HL-60/S4 (cell line): ENCODE results near the gene ELANE.
"Not testable (repeated sequence)": the region's sequence is repeated elsewhere in the genome, so short reads cannot be mapped to it uniquely, and the experiment has no call there.

ENCODE experiments used
- in situ Hi-C: fragments of 300-500 bp; cut with MboI; formaldehyde crosslinking; loops from 2 replicates; pipeline ENCODE4 v1.14.3; 2022; ENCODE audit warnings: low sequenced_read_pairs

ELANE gene

GRCh38 chr19:813219-814151, 38.6 kb upstream of the ELANE start:
- in situ Hi-C loops, result no loop called here

DNA sequence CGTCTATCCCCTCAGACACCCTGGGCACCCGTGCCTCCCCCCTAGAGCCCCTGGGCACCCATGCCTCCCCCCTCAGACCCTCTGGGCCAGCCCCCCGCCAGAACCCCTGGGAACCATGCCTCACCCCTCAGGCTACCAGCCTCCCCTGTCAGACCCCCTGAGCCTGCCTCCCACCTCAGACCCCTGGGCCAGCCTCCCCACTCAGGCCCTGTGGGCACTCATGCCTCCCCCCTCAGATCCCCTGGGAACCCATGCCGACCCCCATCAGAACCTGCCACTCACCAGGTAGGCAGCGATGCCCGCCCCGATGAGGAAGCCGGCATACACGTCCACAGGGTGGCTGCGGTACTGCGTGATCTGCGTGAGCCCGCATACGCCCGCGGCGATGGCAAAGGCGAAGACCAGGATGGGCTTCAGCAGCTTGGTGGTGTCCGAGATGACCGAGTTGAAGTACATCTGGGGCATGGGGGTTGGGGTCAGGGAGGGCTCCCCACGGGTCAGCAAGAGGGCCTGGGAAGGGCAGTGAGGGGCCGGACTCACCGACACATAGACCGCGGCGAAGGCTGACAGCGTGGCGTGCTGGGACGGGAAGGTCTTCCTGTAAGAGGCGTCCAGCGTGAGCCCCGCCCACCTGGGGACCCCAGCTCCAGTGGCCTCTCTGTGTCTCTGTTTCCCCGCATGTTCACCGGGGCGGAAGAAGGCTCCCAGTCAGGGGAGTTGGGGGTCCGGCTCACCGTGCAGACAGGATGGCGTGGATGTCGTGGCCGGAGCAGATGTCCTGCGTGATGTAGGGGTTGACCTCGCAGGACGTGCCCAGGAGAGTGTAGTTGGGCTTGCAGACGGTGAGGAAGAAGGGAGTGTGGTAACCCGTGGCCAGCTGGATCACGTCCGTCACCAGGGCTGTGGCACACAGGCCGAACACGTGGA, 37.7 kb upstream of the ELANE start:
- in situ Hi-C loops, result no loop called here

DNA sequence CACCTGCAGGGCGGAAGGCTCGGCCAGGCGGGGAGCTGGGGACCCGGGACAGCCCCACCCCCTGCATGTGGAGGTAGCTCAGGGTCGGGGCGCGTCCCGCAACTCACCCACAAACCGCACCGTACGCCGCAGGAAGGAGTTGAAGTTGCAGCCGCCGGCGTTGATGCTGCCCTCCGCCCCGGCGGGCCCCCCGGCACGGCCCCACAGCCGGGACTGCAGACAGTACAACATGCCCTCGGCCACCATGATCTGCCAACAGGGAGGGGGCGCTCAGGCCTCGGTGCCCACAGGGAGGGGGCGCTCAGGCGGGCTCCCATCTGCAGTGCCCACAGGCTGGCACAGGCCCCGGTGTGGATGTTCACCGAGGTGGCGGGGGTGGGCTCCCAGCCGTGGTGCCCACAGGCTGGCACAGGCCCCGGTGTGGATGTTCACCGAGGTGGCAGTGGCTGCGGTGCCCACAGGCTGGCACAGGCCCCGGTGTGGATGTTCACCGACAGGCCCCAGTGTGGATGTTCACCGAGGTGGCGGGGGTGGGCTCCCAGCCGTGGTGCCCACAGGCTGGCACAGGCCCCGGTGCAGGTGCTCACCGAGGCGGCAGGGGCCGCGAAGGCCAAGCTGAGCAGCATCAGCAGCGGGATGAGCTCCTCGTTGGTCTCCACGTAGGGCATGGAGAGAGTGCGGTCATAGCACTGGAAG, 36.9 kb upstream of the ELANE start:
- in situ Hi-C loops, result no loop called here

DNA sequence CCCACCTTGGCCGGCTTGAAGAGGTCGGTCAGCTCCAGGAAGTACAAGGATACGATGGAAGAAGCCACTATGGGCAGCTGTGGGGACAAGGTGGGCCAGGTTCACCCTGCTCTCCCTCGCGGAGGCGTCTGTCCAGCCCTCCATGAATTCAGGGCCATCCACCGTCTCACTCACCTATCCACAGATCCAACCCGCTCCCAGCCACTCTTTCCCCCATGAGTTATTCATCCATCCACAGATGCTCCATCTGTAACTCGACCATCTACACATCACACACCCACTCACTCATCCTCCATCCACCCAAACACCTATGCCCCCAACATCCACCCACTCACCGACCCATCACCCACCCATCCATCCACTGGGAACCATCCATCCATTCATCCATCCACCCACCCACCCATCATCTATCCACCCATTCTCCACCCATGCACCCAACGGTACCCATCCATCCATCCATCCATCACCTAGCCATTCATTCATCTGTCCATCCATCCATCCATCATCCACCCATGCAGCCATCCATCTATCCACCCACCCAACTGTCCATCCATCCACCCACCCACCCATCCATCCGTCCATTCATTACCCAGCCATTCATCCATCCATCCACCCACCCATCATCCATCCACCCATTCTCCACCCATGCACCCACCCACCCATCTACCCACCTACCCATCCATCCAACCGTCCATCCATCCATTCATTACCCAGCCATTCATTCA, 36.2 kb upstream of the ELANE start:
- in situ Hi-C loops, result no loop called here

DNA sequence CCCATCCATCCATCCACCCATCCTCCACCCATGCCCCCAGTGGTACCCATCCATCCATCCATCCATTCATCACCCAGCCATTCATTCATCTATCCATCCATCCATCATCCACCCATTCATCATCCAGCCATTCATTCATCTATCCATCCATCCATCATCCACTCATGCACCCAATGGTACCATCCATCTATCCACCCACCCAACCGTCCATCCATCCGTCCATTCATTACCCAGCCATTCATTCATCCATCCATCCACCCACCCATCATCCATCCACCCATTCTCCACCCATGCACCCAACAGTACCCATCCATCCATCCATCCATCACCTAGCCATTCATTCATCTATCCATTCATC, 35.6 kb upstream of the ELANE start:
- in situ Hi-C loops, result no loop called here

DNA sequence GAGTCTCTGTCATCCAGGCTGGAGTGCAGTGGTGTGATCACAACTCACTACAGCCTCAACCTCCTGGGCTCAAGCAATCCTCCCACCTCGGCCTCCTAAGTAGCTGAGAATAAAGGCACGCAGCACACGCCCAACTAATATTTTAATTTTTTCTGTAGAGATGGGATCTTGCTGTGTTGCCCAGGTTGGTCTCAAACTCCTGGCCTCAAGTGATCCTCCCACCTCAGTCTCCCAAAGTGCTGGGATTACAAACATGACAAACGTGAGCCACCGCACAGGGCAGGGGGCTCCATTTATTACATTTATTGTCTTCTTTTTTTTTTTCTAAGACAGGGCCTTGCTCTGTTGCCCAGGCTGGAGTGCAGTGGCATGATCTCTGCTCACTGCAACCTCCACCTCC, 31.9 kb upstream of the ELANE start:
- in situ Hi-C loops, result not testable (repeated sequence)

DNA sequence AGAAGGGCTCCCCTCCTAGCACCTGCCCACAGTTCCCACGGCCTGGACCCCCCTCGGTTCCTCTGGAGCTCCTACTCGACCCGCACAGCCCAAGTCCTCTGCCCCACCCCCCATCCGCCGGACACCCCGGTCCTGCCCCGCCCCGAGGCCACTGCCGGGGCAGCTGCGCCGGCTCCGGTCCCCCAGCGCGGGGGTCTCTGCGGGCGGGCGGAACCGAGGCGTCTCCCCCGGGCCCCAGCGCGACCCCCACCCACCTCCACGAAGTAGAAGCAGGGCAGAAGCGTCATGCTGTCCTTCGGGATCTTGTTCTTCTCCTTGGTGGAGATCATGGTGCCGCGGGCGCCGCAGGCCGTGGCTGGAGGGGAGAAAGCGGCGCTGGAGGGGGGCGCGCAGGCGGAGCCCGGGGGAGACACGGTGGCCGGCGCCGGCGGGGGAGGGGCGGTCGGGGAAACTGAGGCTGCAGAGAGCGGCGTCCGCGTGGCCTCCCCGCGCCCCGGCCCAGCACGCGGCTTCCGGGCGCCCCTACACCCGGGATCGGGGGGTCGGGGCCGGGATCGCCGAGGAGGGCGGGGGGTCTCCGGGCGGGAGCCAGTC, 30.8 kb upstream of the ELANE start:
- in situ Hi-C loops, result no loop called here

DNA sequence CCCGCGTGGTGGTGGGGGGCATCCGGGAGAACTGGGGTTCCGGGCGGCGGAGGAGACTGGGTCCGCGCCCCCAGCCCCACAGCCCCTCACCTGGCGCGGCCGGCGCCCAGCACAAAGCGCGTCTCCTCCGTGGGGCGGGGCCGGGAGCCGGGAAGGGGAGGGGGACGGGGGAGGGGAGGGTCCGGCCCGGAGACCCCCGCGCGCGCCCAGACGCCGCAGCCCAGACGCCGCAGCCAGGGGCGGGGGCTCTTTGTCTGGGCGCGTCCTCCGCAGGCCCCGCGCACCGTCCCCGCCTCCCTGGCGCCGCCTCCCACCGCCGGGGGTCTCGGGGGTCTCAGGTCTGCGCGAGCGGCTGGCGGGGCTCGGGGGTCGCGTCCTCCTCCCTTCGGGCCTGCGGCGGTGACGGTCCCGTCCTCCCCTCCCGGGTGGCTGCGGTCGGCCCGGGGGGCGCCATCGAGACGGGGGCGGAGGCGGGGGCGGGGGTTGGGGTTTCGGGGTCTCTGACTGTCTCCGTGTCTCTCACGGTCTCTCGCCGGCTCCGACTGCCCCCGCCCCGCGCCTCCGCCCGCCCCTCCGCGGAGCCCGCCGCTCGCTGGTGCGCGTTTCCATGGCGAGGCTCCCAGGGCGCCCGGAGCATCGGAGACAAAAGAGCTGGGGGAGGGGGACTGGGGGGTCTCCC, 30.1 kb upstream of the ELANE start, which contains the start of gene PLPPR3:
PLPPR3 (minus strand) TSS at position 131 of the 679 bp plus-strand sequence. CDS start 396 bp downstream, outside the sequence.
- in situ Hi-C loops, result no loop called here

DNA sequence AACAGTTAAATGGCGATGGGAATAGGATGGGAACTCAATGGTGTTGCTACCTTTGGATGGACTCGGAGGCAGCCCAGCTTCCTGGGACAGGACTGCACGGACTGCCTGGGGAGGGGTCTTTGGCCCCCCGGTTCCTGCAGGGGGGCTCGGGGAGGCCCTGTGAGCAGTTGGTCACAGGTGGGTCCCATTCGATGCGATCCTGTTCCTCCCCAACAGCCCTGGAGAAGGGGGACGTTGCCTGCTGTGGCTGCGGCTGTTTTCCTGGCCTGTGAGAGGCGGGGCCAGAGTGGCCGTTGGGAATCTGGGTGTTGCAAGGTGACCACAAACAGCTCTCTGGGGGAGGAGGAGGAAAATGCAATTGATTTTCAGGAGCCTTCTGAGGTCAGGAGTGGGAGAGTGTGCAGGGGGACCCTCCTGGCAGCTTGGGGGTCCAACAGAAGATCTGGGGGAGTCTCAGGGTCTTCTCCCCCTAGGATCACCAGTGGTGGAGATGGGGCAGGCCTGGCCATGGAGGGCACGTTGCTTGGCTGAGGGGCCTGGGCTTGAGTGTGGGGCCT, 28.5 kb upstream of the ELANE start:
- in situ Hi-C loops, result no loop called here

GRCh38 chr19:824885-825284, 27.2 kb upstream of the ELANE start:
- in situ Hi-C loops, result no loop called here

DNA sequence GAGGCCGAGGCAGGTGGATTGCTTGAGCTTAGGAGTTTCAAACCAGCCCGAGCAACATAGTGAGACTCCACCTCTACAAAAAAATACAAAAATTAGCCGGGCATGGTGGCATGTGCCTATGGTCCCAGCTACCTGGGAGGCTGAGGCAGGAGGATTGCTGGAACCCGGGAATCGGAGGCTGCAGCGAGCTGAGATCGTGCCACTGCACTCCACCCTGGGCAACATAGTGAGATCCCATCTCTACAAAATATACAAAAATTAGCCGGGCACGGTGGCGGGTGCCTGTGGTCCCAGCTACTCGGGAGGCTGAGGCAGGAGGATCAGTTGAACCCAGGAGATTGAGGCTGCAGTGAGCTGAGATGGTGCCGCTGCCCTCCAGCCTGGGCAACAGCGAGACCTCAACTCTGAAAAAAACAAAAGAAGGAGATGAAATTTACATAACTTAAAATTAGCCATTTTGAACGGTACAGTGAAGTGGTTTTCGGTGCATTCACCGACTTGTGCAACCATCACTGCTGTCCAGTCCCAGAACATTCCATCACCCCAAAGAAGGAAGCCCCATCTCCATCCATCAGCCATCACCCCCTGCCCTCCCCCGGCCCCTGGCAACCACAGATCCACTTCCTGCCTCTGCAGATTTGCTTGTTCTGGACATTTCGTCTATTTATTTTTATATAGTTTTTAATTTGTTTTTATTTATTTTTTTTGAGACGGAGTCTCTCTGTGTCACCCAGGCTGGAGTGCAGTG, 26.0 kb upstream of the ELANE start:
- in situ Hi-C loops, result no loop called here

GRCh38 chr19:827314-827709, 24.8 kb upstream of the ELANE start:
- in situ Hi-C loops, result no loop called here

DNA sequence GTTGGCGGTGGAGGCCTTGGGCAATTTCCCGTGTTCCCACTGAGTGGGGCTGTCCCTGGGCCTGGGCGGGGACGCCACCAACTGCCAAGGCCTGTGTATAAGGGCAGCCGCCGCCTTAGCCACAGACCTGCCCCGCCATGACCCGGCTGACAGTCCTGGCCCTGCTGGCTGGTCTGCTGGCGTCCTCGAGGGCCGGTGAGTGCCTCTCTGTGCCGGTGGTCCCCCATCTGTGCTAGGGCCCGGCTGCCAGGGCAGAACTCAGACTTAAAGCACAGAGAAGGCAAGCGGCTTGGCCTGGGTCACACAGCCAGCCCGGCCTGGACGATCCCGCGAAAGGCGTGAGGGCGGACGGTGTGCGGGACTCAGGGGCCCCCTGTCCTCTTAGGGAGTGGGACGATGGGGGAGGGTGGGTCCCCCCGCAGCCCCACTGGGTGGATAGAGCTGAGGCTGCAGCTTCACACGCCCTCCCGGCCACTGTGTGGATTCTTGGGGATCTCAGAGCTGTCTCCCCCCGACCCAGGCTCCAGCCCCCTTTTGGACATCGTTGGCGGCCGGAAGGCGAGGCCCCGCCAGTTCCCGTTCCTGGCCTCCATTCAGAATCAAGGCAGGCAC, 24.3 kb upstream of the ELANE start, which contains the start of gene AZU1:
AZU1 (plus strand) TSS at position 128 of the 612 bp plus-strand sequence; CDS start at position 138, 10 bp downstream.
- in situ Hi-C loops, result no loop called here

- in situ Hi-C loops, result no loop called here
Observed at GRCh38 chr19:829129-829758, 22.9 kb upstream of the ELANE start.

DNA sequence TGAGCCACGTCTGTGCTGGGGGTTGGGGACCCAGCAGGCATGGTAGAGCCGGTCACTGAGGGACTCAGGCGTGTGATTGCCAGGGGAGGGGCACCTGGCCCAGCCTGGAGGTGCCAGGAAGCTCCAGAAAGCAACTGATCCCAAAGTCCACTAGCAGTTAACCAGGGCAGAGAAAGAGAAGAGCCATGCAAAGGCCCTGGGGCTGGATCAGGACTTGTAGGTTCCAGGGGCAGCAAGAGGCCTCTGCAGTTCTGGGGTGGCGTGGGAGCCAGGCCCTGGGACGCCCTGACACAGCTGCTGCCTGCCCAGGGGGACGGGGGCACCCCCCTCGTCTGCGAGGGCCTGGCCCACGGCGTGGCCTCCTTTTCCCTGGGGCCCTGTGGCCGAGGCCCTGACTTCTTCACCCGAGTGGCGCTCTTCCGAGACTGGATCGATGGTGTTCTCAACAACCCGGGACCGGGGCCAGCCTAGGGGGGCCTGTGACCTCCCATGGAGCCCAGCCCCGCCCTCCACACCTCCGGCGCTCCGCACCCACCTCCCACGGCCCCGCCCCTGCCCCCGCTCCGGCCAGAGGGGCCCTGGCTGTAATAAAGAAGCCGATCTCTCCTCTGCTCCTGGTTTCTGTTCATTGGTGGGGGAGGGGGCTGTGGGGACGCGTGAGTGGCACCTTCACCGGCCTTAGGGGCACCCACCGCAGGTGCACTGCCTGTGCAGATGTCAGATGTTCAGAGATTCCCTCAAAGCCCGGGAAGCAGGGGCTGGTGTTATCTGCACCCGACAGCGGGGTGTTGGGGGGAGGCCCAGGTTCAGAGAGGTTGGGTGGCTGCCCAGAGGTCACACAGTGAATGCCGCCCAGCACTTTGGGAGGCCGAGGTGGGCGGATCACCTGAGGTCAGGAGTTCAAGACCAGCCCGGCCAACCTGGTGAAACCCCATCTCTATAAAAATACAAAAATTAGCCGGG, 20.4 kb upstream of the ELANE start:
- in situ Hi-C loops, result no loop called here

DNA sequence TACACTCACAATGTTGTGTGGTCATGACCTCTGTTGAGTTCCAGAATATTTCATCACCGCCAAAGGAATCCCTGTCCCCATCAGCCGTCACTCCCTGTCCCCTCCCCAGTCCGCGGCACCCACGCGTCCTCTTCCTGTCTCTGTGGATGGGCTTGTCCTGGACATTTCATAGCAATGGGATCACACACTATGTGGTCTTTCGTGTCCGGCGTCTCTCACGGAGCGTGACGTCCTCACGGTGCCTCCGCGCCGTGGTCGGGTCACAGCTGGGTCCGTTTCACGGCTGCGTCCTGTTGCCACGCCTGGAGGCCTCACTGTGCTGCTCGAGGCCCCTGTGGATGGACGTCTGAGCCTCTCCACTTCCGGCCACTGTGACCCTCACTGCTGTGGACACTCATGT, 17.9 kb upstream of the ELANE start:
- in situ Hi-C loops, result no loop called here
